Body of pancreas (tissue), 4 donors: ENCODE results near the gene ATP6V1F. TPM values are rescaled to one million over a fixed set of nuclear protein-coding genes. Genes with fewer than 3 reads are reported as not detected.

Source experiments
- ATAC-seq: fragments of 150-250 bp; one replicate; pipeline ENCODE4 v1.9.1; 2016
- DNase-seq, 4 donors: peaks; one replicate each; pipeline ENCODE4 v3.0.0-alpha.2; 2019
- H3K27ac ChIP-seq, 4 donors: fragments of 200-600 bp; sonication (generic); 1 replicate in 3 of 4; 2 replicates in 1 of 4; pipeline versions ENCODE4 v1.5.1 to v1.6.1; 2016 to 2019; ENCODE audit warnings: mild to moderate bottlenecking in 1 of 4, mixed read lengths in 1 of 4, moderate library complexity in 1 of 4
- H3K27me3 ChIP-seq, 2 donors: fragments of 200-600 bp; sonication (generic); one replicate each; pipeline ENCODE4 v1.6.0; 2016; ENCODE audit warnings: mild to moderate bottlenecking in 1 of 2
- H3K36me3 ChIP-seq, 2 donors: fragments of 200-600 bp; sonication (generic); replicated peaks in 1 of 2; 2 replicates each; pipeline ENCODE4 v1.5.1; 2016; ENCODE audit warnings: low read depth in 2 of 2; ENCODE audit not compliant: insufficient read depth in 1 of 2
- H3K4me1 ChIP-seq: fragments of 200-600 bp; sonication (generic); one replicate; pipeline ENCODE4 v1.6.0; 2016
- H3K4me3 ChIP-seq, 2 donors: fragments of 200-600 bp; sonication (generic); 1 replicate in 1 of 2; 2 replicates in 1 of 2; pipeline ENCODE4 v1.5.1; 2016 to 2019
- H3K9me3 ChIP-seq, 3 donors: fragments of 200-600 bp; sonication (generic); 1 replicate in 2 of 3; 2 replicates in 1 of 3; pipeline ENCODE4 v1.5.1; 2016
- CTCF ChIP-seq, 7 experiments: fragments of 450-650 bp in 4 of 7; fragments of 200-600 bp in 3 of 7; sonication (generic) in 3 of 7; IDR thresholded peaks; one replicate each; pipeline ENCODE4 v1.5.1; 2016 to 2019; ENCODE audit warnings: antibody characterized with exemption in 7 of 7
- POLR2A ChIP-seq, 3 donors: fragments of 450-650 bp; IDR thresholded peaks; one replicate each; pipeline ENCODE4 v1.6.1; 2016; ENCODE audit warnings: antibody characterized with exemption in 3 of 3, mild to moderate bottlenecking in 2 of 3
- whole genome bisulfite sequencing, 2 donors: methylation state at CpG; one replicate each; pipeline ENCODE4 v1.1.5; 2017; 5-methylcytosine and 5-hydroxymethylcytosine counted together
- intact Hi-C: fragments of 100-400 bp; cut with DNase I; formaldehyde crosslinking; loops from one replicate; pipeline ENCODE4 v1.15.1; 2023
- total RNA-seq, 2 donors: library from RNA; depleted of rRNA; stranded (reverse); fragments of >200 nt; gene quantifications; one replicate each; pipeline ENCODE4 v1.1.0, GENCODE V29; 2016

ATP6V1F gene
- total RNA-seq, 2 donors from 2014 or later: 36.3 to 45.8 TPM

GRCh38 chr7:128853799-128854198 is 8.9 kb upstream of the ATP6V1F start:
- Histone ChIP-seq H3K4me3 (no peak overlapping the region), H3K9me3 (no peaks in the 10 kb centered on the region), H3K27me3 (no peaks in the 10 kb centered on the region), H3K36me3 (no peaks in the 10 kb centered on the region), H3K4me1 (no peaks in the 10 kb centered on the region), H3K27ac (no peak overlapping the region)
- TF ChIP-seq POLR2A (IDR thresholded peaks at IDR 0.05) (no peak), CTCF (IDR thresholded peaks at IDR 0.05) (no peak)
- intact Hi-C loops: no loop called here
- WGBS, 2 donors: 59 to 71% methylated on average over 10 to 23 of the region's 23 CpGs
- DNase-seq: no peak
- no peak for ATAC-seq

DNA sequence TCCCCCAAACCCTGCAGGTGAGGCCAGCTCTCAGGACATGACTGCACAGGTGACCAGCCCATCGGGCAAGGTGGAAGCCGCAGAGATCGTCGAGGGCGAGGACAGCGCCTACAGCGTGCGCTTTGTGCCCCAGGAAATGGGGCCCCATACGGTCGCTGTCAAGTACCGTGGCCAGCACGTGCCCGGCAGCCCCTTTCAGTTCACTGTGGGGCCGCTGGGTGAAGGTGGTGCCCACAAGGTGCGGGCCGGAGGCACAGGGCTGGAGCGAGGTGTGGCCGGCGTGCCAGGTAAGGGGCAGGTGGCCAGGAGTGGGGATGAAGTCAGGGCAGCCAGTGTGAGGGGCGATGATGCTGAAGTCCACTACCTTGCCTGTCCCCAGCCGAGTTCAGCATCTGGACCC is 8.3 kb upstream of the ATP6V1F start:
- no peaks in the 10 kb centered on the region for H3K36me3 ChIP-seq
- WGBS, 2 donors: 77 to 80% methylated on average over 21 of the region's 21 CpGs
- no peaks in the 10 kb centered on the region for H3K9me3 ChIP-seq
- no peak for TF ChIP-seq CTCF (IDR thresholded peaks at IDR 0.05)
- no peak for TF ChIP-seq POLR2A (IDR thresholded peaks at IDR 0.05)
- no peaks in the 10 kb centered on the region for H3K4me1 ChIP-seq
- ATAC-seq (no peak), DNase-seq (no peak)
- no peaks in the 10 kb centered on the region for H3K27me3 ChIP-seq
- H3K4me3 ChIP-seq: no peak overlapping the region
- H3K27ac ChIP-seq: no peak overlapping the region
- intact Hi-C loops: no loop called here

DNA sequence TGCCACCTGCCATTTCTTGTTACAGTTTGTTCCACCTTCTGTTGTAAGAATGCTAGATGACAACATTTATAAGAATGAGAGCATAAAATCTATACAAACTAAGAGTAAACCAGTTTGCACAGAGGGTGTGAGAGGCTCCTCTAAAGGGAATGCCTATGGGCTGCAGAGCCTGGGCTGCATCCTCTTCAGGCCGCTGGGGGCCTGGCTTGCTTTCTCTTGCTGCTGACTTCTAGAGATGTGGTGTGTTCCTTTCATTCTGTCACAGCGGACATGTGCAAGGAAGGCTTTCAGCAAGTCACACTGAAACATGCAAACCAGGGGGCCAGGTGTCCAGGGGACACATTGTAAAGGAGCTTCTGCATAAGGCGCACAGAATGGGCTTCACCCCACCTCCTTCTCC is 7.1 kb upstream of the ATP6V1F start:
- DNase-seq (no peak), ATAC-seq (no peak)
- Histone ChIP-seq H3K27me3 (no peaks in the 10 kb centered on the region), H3K4me3 (no peak overlapping the region), H3K4me1 (no peaks in the 10 kb centered on the region), H3K36me3 (no peaks in the 10 kb centered on the region), H3K9me3 (no peaks in the 10 kb centered on the region), H3K27ac (no peak overlapping the region)
- intact Hi-C loops: no loop called here
- 47 to 70% methylated on average over 2 to 3 of the region's 3 CpGs for WGBS, 2 donors
- TF ChIP-seq POLR2A (IDR thresholded peaks at IDR 0.05) (no peak), CTCF (IDR thresholded peaks at IDR 0.05) (no peak)

- ATAC-seq (no peak), DNase-seq (no peak)
- TF ChIP-seq POLR2A (IDR thresholded peaks at IDR 0.05): no peak
- TF ChIP-seq CTCF (IDR thresholded peaks at IDR 0.05): no peak
- Histone ChIP-seq H3K27ac (no peak overlapping the region), H3K4me1 (no peaks in the 10 kb centered on the region), H3K27me3 (no peaks in the 10 kb centered on the region), H3K4me3 (no peak overlapping the region), H3K9me3 (no peaks in the 10 kb centered on the region), H3K36me3 (no peaks in the 10 kb centered on the region)
- intact Hi-C loops: no loop called here
- 69 to 80% methylated on average over 11 to 15 of the region's 17 CpGs for WGBS, 2 donors
Observed at GRCh38 chr7:128856001-128856718, 6.5 kb upstream of the ATP6V1F start.
